Measurements from ENCODE around the gene NLRP7. TPM values are rescaled to one million over a fixed set of nuclear protein-coding genes. Genes with fewer than 3 reads are reported as not detected.
A peak's percentile ranks its signal among the peaks of the same experiment; 100 is the strongest.
"Not testable (repeated sequence)": the region's sequence is repeated elsewhere in the genome, so short reads cannot be mapped to it uniquely, and the experiment has no call there.

Gene NLRP7
- total and polyA plus RNA-seq, 2 experiments from 2014 or later, result 0.73 to 1.8 TPM

DNA sequence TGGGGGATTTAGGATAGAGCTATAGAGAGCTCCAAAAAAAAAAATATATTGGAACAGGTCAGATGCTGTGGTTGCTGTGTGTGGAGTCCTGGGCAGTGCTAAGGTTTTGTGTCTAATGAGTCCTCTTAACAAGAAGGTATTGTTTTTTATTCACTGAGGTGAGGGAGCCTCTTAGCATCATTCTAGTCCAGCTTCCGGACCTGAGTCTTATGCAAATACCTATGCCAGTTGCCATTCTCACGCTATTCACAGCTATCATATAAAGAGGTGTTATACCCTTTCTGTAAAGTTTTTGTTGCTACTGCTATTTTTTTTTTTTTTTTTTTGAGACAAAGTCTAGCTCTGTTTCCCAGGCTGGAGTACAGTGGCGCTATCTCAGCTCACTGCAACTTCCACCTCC lies 20.3 kb upstream of the NLRP7 start:
- Histone ChIP-seq H3K36me3 (no peaks in the 10 kb centered on the region), H3K27me3 (no peaks in the 10 kb centered on the region), H3K27ac (no peak overlapping the region), H3K4me3 (no peak overlapping the region), H3K9me3 (ENCODE audit: low read depth) (no peaks in the 10 kb centered on the region), H3K4me1 (ENCODE audit: low read depth) (no peaks in the 10 kb centered on the region)
- TF ChIP-seq, protein P1, sequence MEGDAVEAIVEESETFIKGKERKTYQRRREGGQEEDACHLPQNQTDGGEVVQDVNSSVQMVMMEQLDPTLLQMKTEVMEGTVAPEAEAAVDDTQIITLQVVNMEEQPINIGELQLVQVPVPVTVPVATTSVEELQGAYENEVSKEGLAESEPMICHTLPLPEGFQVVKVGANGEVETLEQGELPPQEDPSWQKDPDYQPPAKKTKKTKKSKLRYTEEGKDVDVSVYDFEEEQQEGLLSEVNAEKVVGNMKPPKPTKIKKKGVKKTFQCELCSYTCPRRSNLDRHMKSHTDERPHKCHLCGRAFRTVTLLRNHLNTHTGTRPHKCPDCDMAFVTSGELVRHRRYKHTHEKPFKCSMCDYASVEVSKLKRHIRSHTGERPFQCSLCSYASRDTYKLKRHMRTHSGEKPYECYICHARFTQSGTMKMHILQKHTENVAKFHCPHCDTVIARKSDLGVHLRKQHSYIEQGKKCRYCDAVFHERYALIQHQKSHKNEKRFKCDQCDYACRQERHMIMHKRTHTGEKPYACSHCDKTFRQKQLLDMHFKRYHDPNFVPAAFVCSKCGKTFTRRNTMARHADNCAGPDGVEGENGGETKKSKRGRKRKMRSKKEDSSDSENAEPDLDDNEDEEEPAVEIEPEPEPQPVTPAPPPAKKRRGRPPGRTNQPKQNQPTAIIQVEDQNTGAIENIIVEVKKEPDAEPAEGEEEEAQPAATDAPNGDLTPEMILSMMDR (IDR thresholded peaks at IDR 0.05; ENCODE audit: low read depth, low read length), result no peak
- DNase-seq (ENCODE audit: low read depth in 1 of 2, low spot score in 1 of 2), result no peak

DNA sequence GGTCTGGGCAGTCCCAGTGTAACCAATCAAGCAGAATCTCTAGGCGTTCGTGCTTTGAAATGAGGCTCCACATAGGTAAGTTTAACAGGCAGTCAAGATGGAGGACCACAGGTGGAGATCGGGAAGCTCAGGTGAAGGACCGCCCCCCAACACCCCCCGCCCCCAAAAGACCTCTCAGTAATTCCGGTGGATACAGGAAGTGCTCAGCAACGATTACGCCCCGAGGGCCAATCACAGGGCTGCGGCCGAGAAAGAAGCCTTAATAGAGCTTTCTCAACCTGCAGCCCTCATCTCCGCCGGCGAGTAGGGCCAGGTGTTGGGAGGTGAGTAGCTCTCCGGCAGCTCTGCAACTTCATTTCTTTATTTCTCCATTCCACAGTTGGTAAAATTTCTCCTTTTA lies 17.7 kb upstream of the NLRP7 start:
- not testable (repeated sequence) for H3K4me3 ChIP-seq; H3K27me3 ChIP-seq; H3K4me1 ChIP-seq (ENCODE audit: low read depth); H3K27ac ChIP-seq; H3K36me3 ChIP-seq; H3K9me3 ChIP-seq (ENCODE audit: low read depth)
- DNase-seq (ENCODE audit: low read depth in 1 of 2, low spot score in 1 of 2), result peak in 1 of 2 donors; percentile 4

DNA sequence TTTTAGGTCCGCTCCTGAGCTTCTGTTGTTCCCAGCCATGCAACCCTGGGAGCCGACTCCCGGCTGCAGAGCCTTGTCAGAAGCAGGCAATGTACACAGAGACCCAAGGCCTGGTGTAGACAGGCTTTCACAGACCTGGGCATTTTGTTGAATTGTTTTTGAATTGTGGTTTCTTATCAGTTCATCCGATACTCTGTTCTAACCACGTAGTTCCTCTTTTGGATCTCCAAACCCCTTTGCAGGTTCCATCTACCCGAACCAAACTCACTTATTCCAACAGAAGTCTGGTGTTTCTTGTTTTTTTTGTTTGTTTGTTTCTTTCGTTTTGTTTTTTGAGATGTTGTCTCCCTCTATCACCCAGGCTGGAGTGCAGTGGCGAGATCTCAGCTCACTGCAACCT lies 12.5 kb upstream of the NLRP7 start:
- H3K27me3 ChIP-seq, result no peaks in the 10 kb centered on the region
- TF ChIP-seq, protein P1 (IDR thresholded peaks at IDR 0.05; ENCODE audit: low read depth, low read length), result no peak
- H3K4me3 ChIP-seq, result no peak overlapping the region
- no peak for DNase-seq (ENCODE audit: low read depth in 1 of 2, low spot score in 1 of 2)
- H3K9me3 ChIP-seq (ENCODE audit: low read depth), result no peaks in the 10 kb centered on the region
- no peaks in the 10 kb centered on the region for H3K36me3 ChIP-seq
- no peak overlapping the region for H3K27ac ChIP-seq
- H3K4me1 ChIP-seq (ENCODE audit: low read depth), result no peaks in the 10 kb centered on the region

DNA sequence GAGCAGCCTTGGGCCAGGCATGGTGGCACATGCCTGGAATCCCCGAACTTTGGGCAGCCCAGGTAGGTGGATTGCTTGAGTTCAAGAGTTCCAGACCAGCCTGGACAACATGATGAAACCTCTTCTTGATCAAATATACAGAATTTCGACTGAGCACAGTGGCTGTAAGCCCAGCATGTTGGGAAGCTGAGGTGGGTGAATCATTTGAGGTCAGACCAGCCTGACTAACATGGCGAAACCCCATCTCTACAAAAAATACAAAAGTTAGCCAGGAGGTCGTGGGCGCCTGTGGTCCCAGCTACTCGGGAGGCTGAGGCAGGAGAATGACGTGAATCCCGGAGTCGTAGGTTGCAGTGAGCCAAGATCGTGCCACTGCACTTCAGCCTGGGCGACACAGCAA lies 8.0 kb upstream of the NLRP7 start:
- Histone ChIP-seq H3K27me3 (no peaks in the 10 kb centered on the region), H3K9me3 (ENCODE audit: low read depth) (no peaks in the 10 kb centered on the region), H3K27ac (no peak overlapping the region), H3K4me3 (no peak overlapping the region), H3K36me3 (no peaks in the 10 kb centered on the region), H3K4me1 (ENCODE audit: low read depth) (no peaks in the 10 kb centered on the region)
- DNase-seq (ENCODE audit: low read depth in 1 of 2, low spot score in 1 of 2), result no peak
- TF ChIP-seq, protein P1 (IDR thresholded peaks at IDR 0.05; ENCODE audit: low read depth, low read length), result no peak

DNA sequence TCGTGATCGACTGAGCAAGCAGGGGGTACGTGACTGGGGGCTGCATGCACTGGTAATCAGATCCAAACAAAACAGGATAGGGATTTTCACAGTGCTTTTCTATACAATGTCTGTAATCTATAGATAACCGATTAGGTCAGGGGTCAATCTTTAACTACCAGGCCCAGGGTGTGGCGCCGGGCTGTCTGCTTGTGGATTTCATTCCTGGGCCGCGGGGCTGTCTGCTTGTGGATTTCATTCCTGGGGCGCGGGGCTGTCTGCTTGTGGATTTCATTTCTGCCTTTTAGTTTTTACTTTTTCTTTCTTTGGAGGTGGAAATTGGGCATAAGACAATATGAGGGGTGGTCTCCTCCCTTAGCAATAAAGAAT lies 6.0 kb upstream of the NLRP7 start:
- not testable (repeated sequence) for H3K36me3 ChIP-seq; H3K9me3 ChIP-seq (ENCODE audit: low read depth); H3K4me1 ChIP-seq (ENCODE audit: low read depth); DNase-seq (ENCODE audit: low read depth in 1 of 2, low spot score in 1 of 2); H3K27me3 ChIP-seq; H3K4me3 ChIP-seq; H3K27ac ChIP-seq

DNA sequence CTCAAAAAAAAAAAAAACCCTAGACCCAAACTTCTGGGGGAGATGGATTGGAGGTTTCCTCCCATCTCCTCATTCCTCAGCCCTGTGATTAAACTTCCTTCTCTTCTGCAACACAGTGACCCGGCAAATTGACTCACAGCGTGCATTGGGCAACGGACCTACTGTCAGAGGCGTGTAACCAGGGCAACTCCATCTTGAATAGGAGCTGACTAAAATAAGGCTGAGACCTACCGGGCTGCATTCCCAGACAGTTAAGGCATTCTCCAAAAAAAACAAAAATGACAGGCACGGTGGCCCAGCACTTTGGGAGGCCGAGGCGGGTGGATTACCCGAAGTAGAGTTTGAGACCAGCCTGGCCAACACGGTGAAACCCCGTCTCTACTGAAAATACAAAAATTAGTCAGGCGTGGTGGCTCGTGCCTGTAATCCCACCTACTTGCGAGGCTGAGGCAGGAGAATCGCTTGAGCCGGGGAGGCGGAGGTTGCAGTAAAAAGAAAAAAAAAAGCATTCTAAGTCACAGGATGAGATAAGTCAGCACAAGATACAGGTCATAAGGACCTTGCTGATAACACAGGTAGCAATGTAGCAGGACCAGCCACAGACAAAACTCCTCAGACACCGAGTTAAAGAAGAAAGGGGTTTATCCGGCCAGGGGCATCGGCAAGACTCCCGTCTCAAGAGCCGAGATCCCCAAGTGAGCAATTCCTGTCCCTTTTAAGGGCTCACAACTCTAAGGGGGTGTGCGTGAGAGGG lies 5.4 kb upstream of the NLRP7 start:
- no peak overlapping the region for H3K4me3 ChIP-seq
- peak in 1 of 2 donors; percentile 45 for DNase-seq (ENCODE audit: low read depth in 1 of 2, low spot score in 1 of 2)
- TF ChIP-seq, protein P1 (IDR thresholded peaks at IDR 0.05; ENCODE audit: low read depth, low read length), result no peak
- no peaks in the 10 kb centered on the region for H3K27me3 ChIP-seq
- H3K9me3 ChIP-seq (ENCODE audit: low read depth), result no peaks in the 10 kb centered on the region
- H3K36me3 ChIP-seq, result no peaks in the 10 kb centered on the region
- H3K27ac ChIP-seq, result no peak overlapping the region
- H3K4me1 ChIP-seq (ENCODE audit: low read depth), result no peaks in the 10 kb centered on the region

DNA sequence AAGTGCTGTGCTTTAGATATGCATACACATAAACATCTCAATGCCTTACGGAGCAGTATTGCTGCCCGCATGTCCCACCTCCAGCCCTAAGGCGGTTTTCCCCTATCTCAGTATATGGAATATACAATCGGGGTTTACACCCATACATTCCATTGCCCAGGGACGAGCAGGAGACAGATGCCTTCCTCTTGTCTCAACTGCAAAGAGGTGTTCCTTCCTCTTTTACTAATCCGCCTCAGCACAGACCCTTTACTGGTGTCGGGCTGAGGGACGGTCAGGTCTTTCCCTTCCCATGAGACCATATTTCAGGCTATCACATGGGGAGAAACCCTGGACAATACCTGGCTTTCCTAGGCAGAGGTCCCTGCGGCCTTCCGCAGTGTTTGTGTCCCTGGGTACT lies 3.2 kb upstream of the NLRP7 start:
- H3K9me3 ChIP-seq (ENCODE audit: low read depth); H3K27ac ChIP-seq: not testable (repeated sequence)

More for the DNA sequence above, 3.2 kb upstream of the NLRP7 start:
- not testable (repeated sequence) for H3K36me3 ChIP-seq; DNase-seq (ENCODE audit: low read depth in 1 of 2, low spot score in 1 of 2); H3K4me3 ChIP-seq; H3K27me3 ChIP-seq; H3K4me1 ChIP-seq (ENCODE audit: low read depth)
